AG10803 (cell line): Measurements from ENCODE around the gene SLAMF1.
"Not testable (repeated sequence)": the region's sequence is repeated elsewhere in the genome, so short reads cannot be mapped to it uniquely, and the experiment has no call there.

Experiments
- DNase-seq: peaks from one replicate; pipeline ENCODE4 v3.0.0; 2010; ENCODE audit warnings: low read depth
- H3K4me3 ChIP-seq: 2 replicates; pipeline ENCODE4 v1.5.1; 2011; ENCODE audit warnings: mild to moderate bottlenecking, low read length, control low read depth
- TF ChIP-seq, protein P1 (sequence below): conservative IDR thresholded peaks from 2 replicates; pipeline ENCODE4 v1.5.1; 2011; ENCODE audit warnings: mild to moderate bottlenecking, low read length, control low read depth, inconsistent platforms

Gene SLAMF1

GRCh38 chr1:160652924-160653619, 6.2 kb upstream of the SLAMF1 start:
- no peak overlapping the region for H3K4me3 ChIP-seq
- DNase-seq, result no peak
- TF ChIP-seq, protein P1, sequence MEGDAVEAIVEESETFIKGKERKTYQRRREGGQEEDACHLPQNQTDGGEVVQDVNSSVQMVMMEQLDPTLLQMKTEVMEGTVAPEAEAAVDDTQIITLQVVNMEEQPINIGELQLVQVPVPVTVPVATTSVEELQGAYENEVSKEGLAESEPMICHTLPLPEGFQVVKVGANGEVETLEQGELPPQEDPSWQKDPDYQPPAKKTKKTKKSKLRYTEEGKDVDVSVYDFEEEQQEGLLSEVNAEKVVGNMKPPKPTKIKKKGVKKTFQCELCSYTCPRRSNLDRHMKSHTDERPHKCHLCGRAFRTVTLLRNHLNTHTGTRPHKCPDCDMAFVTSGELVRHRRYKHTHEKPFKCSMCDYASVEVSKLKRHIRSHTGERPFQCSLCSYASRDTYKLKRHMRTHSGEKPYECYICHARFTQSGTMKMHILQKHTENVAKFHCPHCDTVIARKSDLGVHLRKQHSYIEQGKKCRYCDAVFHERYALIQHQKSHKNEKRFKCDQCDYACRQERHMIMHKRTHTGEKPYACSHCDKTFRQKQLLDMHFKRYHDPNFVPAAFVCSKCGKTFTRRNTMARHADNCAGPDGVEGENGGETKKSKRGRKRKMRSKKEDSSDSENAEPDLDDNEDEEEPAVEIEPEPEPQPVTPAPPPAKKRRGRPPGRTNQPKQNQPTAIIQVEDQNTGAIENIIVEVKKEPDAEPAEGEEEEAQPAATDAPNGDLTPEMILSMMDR, result no peak

- H3K4me3 ChIP-seq, result not testable (repeated sequence)
These were observed 5.3 kb upstream of the SLAMF1 start for GRCh38 chr1:160652065-160652641.

GRCh38 chr1:160651433-160652064, 4.7 kb upstream of the SLAMF1 start:
- no peak overlapping the region for H3K4me3 ChIP-seq
- DNase-seq, result no peak
- TF ChIP-seq, protein P1, result no peak

More at GRCh38 chr1:160652065-160652641, 5.3 kb upstream of the SLAMF1 start:
- not testable (repeated sequence) for DNase-seq

DNA sequence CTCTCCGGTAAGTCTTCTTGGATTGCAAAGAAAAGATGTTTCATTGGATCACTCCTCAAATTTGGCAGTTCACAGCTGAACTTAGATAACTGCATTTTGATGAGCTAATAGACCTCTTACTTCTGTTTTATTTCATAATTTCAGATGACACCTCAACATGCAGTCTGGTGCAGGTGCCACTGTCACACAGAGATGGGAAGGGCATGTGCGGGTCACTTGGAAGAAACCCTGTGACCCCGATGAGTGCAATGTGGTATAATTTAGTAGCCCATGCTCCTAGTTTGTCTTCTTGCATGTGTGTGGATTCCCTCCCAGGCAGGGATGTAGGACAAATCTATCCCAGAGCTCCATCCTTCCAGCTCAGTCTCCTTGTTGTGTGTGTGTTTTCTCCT, 481 bp upstream of the SLAMF1 start:
- no peak for DNase-seq
- TF ChIP-seq, protein P1, result no peak
- H3K4me3 ChIP-seq, result no peak overlapping the region

DNA sequence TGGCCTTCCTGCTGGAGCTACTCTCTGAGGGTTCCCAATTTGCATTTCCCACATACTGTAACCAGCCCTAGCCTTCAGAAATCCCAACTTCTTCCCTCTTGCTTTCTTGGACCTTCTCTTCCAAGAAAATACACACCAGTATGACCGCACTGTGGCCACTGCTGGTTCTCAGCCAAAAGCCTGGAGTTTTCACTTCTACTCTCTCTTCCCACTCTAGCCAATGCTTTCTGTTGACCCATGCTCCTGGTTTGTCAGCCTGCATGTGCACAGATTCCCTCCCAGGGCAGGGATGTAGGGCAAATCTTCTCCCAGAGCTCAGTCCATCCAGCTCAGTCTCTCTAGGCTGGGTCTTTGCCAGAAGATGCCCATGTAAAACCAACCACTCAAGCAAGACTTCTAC, 664 bp downstream of the SLAMF1 start:
- TF ChIP-seq, protein P1, result no peak
- no peak for DNase-seq
- H3K4me3 ChIP-seq, result no peak overlapping the region

DNA sequence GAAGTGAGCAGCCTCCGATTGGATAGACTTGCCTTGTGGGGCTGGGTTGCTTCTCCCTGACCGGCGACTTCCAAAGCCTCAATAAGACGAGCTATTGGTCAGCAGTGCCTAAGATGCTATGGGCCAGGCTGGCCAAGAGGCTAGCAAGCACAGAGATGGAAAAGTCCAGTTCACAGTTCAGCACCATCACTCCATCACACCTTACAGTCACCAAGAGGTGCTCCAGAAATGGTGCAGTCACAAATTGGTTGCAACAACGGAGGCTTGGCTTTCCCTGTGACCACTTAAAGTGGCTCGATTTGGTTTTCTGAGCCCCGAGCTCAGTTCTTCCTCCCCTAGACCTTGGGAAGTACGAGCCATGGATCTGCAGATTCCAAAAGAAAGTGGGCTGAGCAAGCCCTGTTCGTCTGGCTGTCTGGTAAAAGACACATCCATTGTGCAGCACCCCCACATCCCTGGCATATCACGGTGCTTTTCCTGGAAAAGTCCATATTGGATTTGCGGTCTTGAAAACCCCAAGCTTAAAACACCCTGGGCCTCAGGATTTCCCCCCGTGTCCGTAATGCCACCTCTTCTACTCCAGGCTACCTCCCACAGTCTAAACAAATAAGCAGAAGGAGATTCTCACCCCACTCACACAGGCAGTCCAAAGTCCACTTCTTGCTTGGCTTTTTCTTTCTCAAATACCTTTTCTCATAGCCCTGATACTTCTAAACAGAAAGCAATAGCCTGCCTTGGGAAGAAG, 1.3 kb downstream of the SLAMF1 start:
- TF ChIP-seq, protein P1, result no peak
- DNase-seq, result no peak
- H3K4me3 ChIP-seq, result no peak overlapping the region

GRCh38 chr1:160644399-160644798, 2.4 kb downstream of the SLAMF1 start:
- H3K4me3 ChIP-seq, result no peak overlapping the region
- TF ChIP-seq, protein P1, result no peak
- DNase-seq, result no peak
